Hepatocyte (in vitro differentiated cells): ENCODE measurements around the gene ARSA.

ENCODE experiments used
- CTCF ChIP-seq: fragments of 200-600 bp; sonication (generic); IDR thresholded peaks from 2 replicates; pipeline ENCODE4 v1.5.1; 2016; ENCODE audit warnings: antibody characterized with exemption, mild to moderate bottlenecking; ENCODE audit not compliant: poor library complexity
- EZH2 ChIP-seq: fragments of 200-600 bp; sonication (generic); IDR thresholded peaks from 2 replicates; pipeline ENCODE4 v1.6.1; 2016; ENCODE audit warnings: antibody characterized with exemption, mild to moderate bottlenecking, borderline replicate concordance
- EZH2phosphoT487 ChIP-seq: fragments of 200-600 bp; sonication (generic); IDR thresholded peaks from one replicate; pipeline ENCODE4 v1.6.1; 2018; ENCODE audit warnings: antibody characterized with exemption, mild to moderate bottlenecking, low read depth, moderate library complexity; ENCODE audit not compliant: unreplicated experiment, severe bottlenecking

- TF ChIP-seq CTCF (no peak), EZH2 (no peak), EZH2phosphoT487 (no peak)
These were observed 20.9 kb downstream of the ARSA start for GRCh38 chr22:50606946-50607658.
